Hematopoietic multipotent progenitor cell treated with erythropoietin and hydrocortisone succinate and interleukin-3 and kit ligand, for 15 days (in vitro differentiated cells): ENCODE measurements around the gene SIRPA.

ENCODE experiments used
- DNase-seq: peaks from one replicate; pipeline ENCODE4 v3.0.0-alpha.2; 2015; ENCODE audit warnings: low spot score

SIRPA gene

DNA sequence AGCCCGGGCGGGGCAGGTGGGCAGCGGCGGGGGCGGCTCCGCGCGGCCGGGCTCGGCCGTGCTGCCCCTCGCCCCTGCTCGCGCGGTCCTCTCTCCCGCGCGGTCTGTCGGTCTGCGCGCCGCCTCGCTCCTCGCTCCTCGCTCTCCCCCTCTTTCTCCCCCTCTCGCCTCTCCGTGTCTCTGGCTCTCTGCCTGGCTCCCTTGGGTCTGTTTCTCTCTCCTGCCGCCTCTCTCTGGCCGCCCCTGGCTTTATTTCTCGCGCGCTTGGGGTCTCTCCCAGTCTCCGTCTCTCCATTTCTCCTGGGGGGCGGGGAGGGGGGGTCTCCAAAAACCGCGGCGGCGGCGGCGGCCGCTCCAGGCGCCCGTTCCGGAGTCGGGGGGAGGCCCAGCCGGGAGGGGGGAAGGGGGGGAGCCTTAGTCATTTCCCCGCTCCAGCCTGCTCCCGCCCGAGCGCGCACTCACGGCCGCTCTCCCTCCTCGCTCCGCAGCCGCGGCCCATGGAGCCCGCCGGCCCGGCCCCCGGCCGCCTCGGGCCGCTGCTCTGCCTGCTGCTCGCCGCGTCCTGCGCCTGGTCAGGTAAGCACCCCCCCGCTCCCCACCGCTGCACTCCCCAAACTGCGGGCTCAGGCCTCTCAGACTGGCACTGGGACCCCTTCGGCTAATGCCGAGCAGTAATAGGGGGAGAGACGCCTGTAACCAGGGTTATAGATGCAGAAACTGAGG, at the start of gene SIRPA:
Gene SIRPA (plus strand): TSS at position 457 of the 723 bp plus-strand sequence. CDS start 41 bp downstream, at position 498.
- DNase-seq = no peak

GRCh38 chr20:1845701-1846100, 49.5 kb upstream of the SIRPA start:
- no peak for DNase-seq

DNA sequence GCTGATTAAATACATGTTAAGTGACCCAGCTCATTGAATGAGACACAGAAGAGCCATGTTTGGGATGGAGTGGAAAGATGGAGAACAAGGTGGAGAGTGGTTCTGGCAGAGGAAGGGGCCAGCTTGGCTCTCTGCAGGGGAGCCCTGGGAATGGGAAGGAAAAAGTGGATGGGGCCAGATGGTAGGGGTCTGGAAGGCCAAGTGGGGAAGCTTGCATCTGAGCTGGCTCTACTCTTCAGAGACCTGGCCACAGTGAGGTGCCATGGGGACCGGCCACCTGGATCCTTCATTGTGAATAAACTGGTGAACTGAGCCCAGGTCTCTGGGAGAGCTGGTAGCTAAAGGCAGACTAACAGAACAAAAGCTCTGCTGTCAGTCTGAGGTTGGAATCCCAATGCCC, 48.9 kb upstream of the SIRPA start:
- no peak for DNase-seq

- no peak for DNase-seq
Observed at GRCh38 chr20:1846876-1847275, 48.3 kb upstream of the SIRPA start.

DNA sequence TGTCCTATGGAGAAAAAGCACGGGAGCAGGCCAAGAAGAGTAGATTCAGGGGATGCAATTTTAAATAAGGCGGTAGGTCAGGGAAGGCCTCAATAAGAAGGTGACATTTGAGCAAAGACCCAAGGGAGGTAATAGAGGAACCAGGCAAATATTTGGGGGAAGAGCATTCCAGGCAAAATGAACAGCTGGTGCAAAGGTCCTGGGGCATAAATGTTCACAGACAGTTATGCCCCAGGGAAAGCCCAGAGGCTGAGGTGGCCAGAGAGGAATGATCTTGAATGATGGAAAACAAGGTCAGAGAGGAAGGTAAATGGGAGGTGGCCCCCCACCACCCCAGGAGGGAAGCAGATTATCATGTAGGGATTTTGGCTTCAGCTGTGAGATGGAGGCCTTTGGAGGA, 47.4 kb upstream of the SIRPA start:
- no peak for DNase-seq

DNA sequence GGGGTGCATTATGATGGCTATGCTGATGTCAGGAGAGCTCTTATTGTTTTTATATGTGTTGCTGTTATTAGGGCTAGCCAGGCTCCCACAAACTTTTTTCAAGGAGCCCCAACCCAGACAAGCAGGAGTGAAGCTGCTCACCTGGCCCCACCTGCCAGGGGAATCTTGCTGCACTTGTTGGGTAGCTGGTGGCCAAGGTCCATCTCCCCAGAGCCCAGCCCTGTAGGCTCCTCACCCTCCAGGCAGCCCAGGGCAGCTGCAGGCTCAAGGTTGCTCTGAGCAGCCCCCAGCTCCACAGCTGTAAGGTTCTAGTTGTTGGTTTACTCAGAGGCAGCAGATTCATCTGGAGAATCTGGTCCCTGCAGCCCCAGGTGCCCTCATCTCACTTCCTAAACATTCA, 46.8 kb upstream of the SIRPA start:
- no peak for DNase-seq

- DNase-seq = no peak
Observed at GRCh38 chr20:1851396-1851795, 43.8 kb upstream of the SIRPA start.

DNA sequence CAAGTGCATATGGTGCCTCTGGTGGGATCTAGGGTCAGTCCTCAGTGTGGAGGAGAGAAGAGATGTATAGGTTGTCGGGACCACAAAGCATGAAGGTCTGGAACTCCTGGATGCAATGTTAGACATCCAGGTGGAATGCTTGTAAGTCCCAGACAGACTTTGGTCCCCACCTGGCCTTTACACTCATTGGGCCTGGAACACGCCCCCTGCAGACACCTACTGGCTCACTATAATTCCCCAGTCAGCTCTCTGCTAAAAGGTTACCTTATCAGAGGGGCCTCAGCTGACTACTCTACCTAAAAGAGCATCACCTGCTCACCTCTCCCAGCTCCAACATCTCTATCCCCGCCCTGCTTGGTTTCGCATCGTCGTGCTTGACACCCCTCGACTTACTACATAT, 41.7 kb upstream of the SIRPA start:
- no peak for DNase-seq

GRCh38 chr20:1854246-1854645, 41.0 kb upstream of the SIRPA start:
- no peak for DNase-seq

- no peak for DNase-seq
Observed at GRCh38 chr20:1855109-1855508, 40.1 kb upstream of the SIRPA start.

GRCh38 chr20:1855690-1856089, 39.5 kb upstream of the SIRPA start:
- DNase-seq = no peak

- DNase-seq = no peak
Observed at GRCh38 chr20:1856424-1856823, 38.8 kb upstream of the SIRPA start.

GRCh38 chr20:1857466-1857865, 37.7 kb upstream of the SIRPA start:
- DNase-seq = no peak

GRCh38 chr20:1858871-1859270, 36.3 kb upstream of the SIRPA start:
- no peak for DNase-seq

DNA sequence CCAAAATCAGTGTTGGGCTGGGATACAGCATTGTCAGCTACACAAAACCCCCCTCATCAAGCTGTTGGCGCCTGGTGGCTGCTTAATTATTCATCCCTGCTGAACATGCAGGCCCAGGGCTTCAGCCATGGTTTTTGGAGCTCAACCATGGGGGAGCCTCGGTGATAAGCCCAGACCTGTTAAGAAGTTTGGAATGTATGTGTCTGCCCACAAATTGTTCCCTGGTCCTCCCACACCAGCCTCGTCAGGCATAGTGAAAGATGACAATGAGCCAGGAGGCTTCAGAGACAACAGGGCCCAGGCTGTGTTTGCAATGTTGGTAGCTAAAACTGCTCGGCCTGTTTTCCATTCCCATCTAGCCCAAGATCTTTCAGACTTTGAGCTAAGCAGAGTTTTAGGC, 34.8 kb upstream of the SIRPA start:
- DNase-seq = no peak

GRCh38 chr20:1861347-1861976, 33.7 kb upstream of the SIRPA start:
- DNase-seq = no peak

DNA sequence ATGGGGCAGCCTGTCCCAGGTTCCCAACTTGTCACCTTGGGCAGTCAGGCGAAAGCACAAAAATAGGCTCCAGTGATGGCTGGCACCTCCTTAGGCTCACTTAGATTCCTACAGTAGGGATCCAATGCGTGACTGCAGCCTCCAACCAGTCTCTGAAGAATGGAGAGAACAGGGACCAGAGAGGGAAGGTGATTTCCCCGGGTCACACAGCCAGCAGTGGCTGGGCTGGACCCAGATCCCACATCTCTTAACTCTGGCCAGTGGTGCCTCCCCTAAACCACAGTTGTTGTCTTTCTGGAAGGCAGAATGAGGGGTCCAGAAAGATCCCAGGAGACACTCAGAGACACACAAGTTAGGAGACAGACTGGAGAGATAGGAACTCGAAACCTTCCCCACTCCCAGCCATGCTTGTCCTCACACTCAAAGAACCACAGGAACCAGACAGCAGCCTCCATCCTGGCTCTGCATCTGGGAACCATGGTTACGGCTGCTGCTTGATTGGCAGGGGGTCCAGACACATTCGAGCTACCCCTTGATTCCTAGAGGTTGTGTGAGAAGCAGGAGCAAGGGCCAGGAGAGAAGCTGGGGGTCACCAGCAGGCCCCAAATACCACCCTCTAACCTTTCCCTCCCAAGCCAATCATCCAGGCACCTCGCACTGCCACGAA, 33.1 kb upstream of the SIRPA start:
- DNase-seq = no peak

- DNase-seq = no peak
Observed at GRCh38 chr20:1862663-1863053, 32.5 kb upstream of the SIRPA start.

DNA sequence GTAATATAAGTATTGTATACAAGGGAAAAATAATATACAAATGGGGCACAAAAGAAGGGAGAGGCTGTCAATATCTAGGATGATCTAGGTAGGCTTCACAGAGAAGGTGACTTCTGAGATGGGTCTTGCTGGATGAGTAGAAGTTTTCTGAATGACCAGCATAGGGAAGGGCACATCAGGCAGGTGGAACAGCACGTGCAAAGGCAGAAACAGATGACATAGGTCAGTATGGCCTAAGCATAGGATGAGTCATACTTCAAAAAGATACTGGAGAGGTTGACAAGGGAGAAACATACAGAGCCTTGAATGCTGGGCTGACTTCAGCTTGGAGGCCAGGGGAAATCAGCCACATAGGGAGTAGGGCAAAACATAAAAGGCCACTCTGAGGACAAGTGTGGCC, 31.9 kb upstream of the SIRPA start:
- no peak for DNase-seq

- no peak for DNase-seq
Observed at GRCh38 chr20:1866834-1867233, 28.4 kb upstream of the SIRPA start.

DNA sequence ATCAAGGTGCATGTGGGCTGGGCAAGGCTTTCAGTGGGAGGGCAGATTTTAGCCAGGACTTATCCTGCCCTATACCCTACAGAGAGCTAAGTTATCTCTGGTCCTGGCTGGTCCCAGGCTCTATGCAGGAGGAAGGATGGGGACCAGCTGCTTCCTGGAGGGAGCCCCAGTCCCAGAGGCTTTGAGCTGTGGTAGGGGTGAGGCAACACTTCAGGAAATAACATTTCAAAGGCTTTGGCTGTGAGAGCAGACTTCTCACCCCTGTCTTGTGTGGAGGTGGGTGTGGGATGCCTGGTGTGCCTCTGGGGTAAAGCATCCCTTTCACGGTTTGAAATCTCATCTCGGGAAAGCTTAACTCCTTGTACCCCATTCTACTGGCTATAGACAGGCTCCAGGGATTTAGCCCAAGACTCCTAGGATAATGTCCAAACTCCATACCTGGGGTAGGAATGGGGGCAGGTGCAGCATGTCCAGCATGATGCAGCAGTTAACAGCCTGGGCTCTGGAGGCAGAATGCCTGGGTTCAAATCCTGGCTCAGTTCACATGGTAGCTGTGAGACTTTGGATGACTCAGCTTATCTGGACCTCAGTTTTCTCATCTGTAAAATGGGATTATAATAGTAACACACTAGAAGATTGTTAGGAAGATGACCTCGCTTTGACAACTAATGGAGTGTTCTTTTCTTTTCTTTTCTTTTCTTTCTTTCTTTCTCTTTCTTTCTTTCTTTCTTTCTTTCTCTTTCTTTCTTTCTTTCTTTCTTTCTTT, 27.5 kb upstream of the SIRPA start:
- no peak for DNase-seq

- DNase-seq = no peak
Observed at GRCh38 chr20:1868856-1869255, 26.4 kb upstream of the SIRPA start.

- DNase-seq = no peak
Observed at GRCh38 chr20:1870323-1870722, 24.9 kb upstream of the SIRPA start.
